Right atrium auricular region (tissue), 2 donors: ENCODE data around the gene SMC2. TPM values are rescaled to one million over a fixed set of nuclear protein-coding genes. Genes with fewer than 3 reads are reported as not detected.

Experiments
- DNase-seq: peaks from one replicate; pipeline ENCODE4 v3.0.0-alpha.2; 2019; ENCODE audit warnings: low spot score
- H3K27ac ChIP-seq, 2 donors: fragments of 200-600 bp; sonication (generic); 1 replicate in 1 of 2; 2 replicates in 1 of 2; pipeline ENCODE4 v1.5.1; 2016 to 2019
- H3K27me3 ChIP-seq, 2 donors: fragments of 200-600 bp; sonication (generic); one replicate each; pipeline versions ENCODE4 v1.5.1 to v1.6.0; 2017 to 2019
- H3K36me3 ChIP-seq: fragments of 200-600 bp; sonication (generic); one replicate; pipeline ENCODE4 v1.5.1; 2016
- H3K4me1 ChIP-seq, 2 donors: fragments of 200-600 bp; sonication (generic); one replicate each; pipeline versions ENCODE4 v1.5.1 to v1.6.0; 2017 to 2019
- H3K4me3 ChIP-seq, 2 donors: fragments of 200-600 bp; sonication (generic); 1 replicate in 1 of 2; 2 replicates in 1 of 2; pipeline ENCODE4 v1.5.1; 2017 to 2019; ENCODE audit warnings: mild to moderate bottlenecking in 1 of 2, moderate library complexity in 1 of 2
- H3K9me3 ChIP-seq, 2 donors: fragments of 200-600 bp; sonication (generic); one replicate each; pipeline ENCODE4 v1.5.1; 2019
- total RNA-seq, 2 donors: library from RNA; depleted of rRNA; stranded (reverse); fragments of >200 nt; gene quantifications; one replicate each; pipeline ENCODE4 v1.1.0, GENCODE V29; 2016
- TF ChIP-seq, protein P1 (sequence below), 2 donors: fragments of 200-600 bp; sonication (generic); IDR thresholded peaks; one replicate each; pipeline ENCODE4 v1.5.1; 2019; ENCODE audit warnings: antibody characterized with exemption in 2 of 2

The SMC2 gene
- total RNA-seq, 2 donors from 2014 or later = 6.2 to 14.5 TPM

GRCh38 chr9:104082168-104082567 is 11.9 kb upstream of the SMC2 start:
- Histone ChIP-seq H3K27ac (no peak overlapping the region), H3K27me3 (no peaks in the 10 kb centered on the region)
- TF ChIP-seq, protein P1, sequence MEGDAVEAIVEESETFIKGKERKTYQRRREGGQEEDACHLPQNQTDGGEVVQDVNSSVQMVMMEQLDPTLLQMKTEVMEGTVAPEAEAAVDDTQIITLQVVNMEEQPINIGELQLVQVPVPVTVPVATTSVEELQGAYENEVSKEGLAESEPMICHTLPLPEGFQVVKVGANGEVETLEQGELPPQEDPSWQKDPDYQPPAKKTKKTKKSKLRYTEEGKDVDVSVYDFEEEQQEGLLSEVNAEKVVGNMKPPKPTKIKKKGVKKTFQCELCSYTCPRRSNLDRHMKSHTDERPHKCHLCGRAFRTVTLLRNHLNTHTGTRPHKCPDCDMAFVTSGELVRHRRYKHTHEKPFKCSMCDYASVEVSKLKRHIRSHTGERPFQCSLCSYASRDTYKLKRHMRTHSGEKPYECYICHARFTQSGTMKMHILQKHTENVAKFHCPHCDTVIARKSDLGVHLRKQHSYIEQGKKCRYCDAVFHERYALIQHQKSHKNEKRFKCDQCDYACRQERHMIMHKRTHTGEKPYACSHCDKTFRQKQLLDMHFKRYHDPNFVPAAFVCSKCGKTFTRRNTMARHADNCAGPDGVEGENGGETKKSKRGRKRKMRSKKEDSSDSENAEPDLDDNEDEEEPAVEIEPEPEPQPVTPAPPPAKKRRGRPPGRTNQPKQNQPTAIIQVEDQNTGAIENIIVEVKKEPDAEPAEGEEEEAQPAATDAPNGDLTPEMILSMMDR (IDR thresholded peaks at IDR 0.05) = no peak

GRCh38 chr9:104085525-104085924 is 8.6 kb upstream of the SMC2 start:
- Histone ChIP-seq H3K36me3 (no peaks in the 10 kb centered on the region), H3K4me3 (no peak overlapping the region), H3K4me1 (no peaks in the 10 kb centered on the region), H3K27ac (no peak overlapping the region), H3K27me3 (no peaks in the 10 kb centered on the region), H3K9me3 (no peaks in the 10 kb centered on the region)
- TF ChIP-seq, protein P1 (IDR thresholded peaks at IDR 0.05) = no peak
- no peak for DNase-seq

More at GRCh38 chr9:104082168-104082567, 11.9 kb upstream of the SMC2 start:
- H3K36me3 ChIP-seq = no peaks in the 10 kb centered on the region
- no peak for DNase-seq
- no peaks in the 10 kb centered on the region for H3K4me1 ChIP-seq
- no peak overlapping the region for H3K4me3 ChIP-seq
- H3K9me3 ChIP-seq = no peaks in the 10 kb centered on the region

DNA sequence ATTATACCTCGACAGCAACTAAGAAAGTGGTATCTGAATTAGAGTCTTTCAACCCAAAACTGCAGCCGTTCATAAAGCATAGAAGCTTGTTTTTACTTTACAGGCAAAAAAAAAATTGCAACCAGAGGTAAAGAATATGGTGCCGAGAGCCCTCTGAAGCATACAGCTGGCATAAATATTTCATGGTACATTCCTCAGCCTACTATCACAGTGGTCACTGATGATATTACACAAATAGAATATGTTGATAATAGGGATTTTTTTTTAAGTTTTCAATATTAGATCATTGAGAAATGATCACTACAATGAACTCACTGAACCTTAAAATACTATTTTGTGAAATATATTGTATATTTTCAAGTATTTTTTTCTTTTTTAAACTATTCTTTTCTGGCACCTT is 6.2 kb upstream of the SMC2 start:
- H3K9me3 ChIP-seq = no peaks in the 10 kb centered on the region
- TF ChIP-seq, protein P1 (IDR thresholded peaks at IDR 0.05) = peak in 1 of 2 donors; percentile 20
- H3K36me3 ChIP-seq = no peaks in the 10 kb centered on the region
- no peak overlapping the region for H3K4me3 ChIP-seq
- H3K4me1 ChIP-seq = peaks cover 0 to 11% of the 10 kb centered on the region in 2 donors
- no peaks in the 10 kb centered on the region for H3K27me3 ChIP-seq
- DNase-seq = no peak
- H3K27ac ChIP-seq = no peak overlapping the region

GRCh38 chr9:104088416-104088815 is 5.7 kb upstream of the SMC2 start:
- Histone ChIP-seq H3K4me3 (no peak overlapping the region), H3K9me3 (no peaks in the 10 kb centered on the region), H3K36me3 (no peaks in the 10 kb centered on the region), H3K27ac (no peak overlapping the region), H3K4me1 (peaks cover 0 to 16% of the 10 kb centered on the region in 2 donors), H3K27me3 (no peaks in the 10 kb centered on the region)
- TF ChIP-seq, protein P1 (IDR thresholded peaks at IDR 0.05) = no peak
- no peak for DNase-seq

DNA sequence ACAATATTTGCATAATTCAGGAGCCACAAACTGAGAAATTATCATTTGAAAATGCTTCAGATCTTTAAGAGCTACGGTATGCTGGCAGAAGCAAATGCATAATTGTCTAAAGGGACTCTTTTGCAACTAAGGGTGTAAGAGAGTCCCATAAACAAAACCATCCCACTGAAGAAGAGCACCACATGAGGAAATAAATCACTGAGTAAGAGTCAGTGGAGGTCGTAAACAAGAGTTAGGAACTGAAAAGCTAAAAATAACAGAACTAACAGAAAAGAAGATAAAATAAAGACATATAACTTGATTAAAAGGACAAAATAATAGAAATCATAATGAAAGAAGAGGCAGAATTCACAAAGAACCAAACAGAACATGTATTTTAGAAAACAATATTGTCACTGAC is 3.5 kb upstream of the SMC2 start:
- Histone ChIP-seq H3K4me1 (peaks cover 0 to 26% of the 10 kb centered on the region in 2 donors), H3K27me3 (no peaks in the 10 kb centered on the region), H3K9me3 (no peaks in the 10 kb centered on the region), H3K27ac (peak overlapping the region in 1 of 2 donors; percentile 93), H3K4me3 (no peak overlapping the region), H3K36me3 (no peaks in the 10 kb centered on the region)
- TF ChIP-seq, protein P1 (IDR thresholded peaks at IDR 0.05) = no peak
- no peak for DNase-seq

- no peak for DNase-seq
- H3K36me3 ChIP-seq = no peaks in the 10 kb centered on the region
- H3K9me3 ChIP-seq = no peaks in the 10 kb centered on the region
- H3K27me3 ChIP-seq = no peaks in the 10 kb centered on the region
- TF ChIP-seq, protein P1 (IDR thresholded peaks at IDR 0.05) = no peak
- peaks cover 0 to 30% of the 10 kb centered on the region in 2 donors for H3K4me1 ChIP-seq
- peak overlapping the region; percentile 12 to 93 for H3K27ac ChIP-seq
- peak overlapping the region in 1 of 2 donors; percentile 12 for H3K4me3 ChIP-seq
Observed at GRCh38 chr9:104091116-104091515, 3.0 kb upstream of the SMC2 start.
